ENCODE results near the gene CFI. TPM values are rescaled to one million over a fixed set of nuclear protein-coding genes. Genes with fewer than 3 reads are reported as not detected.

Gene CFI
- total and polyA plus RNA-seq, 2 of the 4 experiments (the other 2 are of a cell fraction): 0.12 to 0.18 TPM

- Histone ChIP-seq H3K27me3 (ENCODE audit: control insufficient read depth, insufficient read depth, low read length) (peaks cover 1% of the 10 kb centered on the region; the same call in 1 of the 2 replicates), H3K79me1 (ENCODE audit: low read depth in 1 of 2, low read length in 2 of 2) (no peaks in the 10 kb centered on the region), H4K20me1 (ENCODE audit: insufficient read depth, low read length) (no peaks in the 10 kb centered on the region), H3K9me1 (ENCODE audit: insufficient read depth, low read length) (no peaks in the 10 kb centered on the region), H3K9me3 (ENCODE audit: control insufficient read depth, insufficient read depth, low read length) (no peaks in the 10 kb centered on the region), H2BK15ac (ENCODE audit: low read depth, low read length) (no peak overlapping the region), H3K9ac (ENCODE audit: low read depth, low read length) (no peak overlapping the region), H3K14ac (replicated peaks; ENCODE audit: low read depth, low read length) (no peak overlapping the region), H3K27ac (ENCODE audit: insufficient read depth, low read length) (no peak overlapping the region), H3K56ac (ENCODE audit: extremely low read depth, insufficient read depth, low read length) (no peak overlapping the region), H3K4me2 (ENCODE audit: low read depth, low read length) (no peak overlapping the region), H3K4ac (ENCODE audit: low read depth, low read length) (no peak overlapping the region), H2BK120ac (ENCODE audit: low read depth, low read length) (no peak overlapping the region), H2AFZ (replicated peaks; ENCODE audit: low read length, poor library complexity) (no peak overlapping the region), H3K4me3 (ENCODE audit: insufficient read depth, low read depth, low read length) (no peak overlapping the region), H2BK5ac (ENCODE audit: low read depth, low read length, poor library complexity, severe bottlenecking) (no peak overlapping the region), H2AK9ac (replicated peaks; ENCODE audit: low read depth, low read length, poor library complexity) (no peak overlapping the region), H4K91ac (ENCODE audit: insufficient read depth, low read depth, low read length) (no peak overlapping the region), H3K23ac (ENCODE audit: low read depth, low read length) (no peak overlapping the region), H3K36me3 (ENCODE audit: control insufficient read depth, insufficient read depth, low read length) (no peaks in the 10 kb centered on the region), H3K18ac (ENCODE audit: low read depth, low read length) (no peak overlapping the region), H4K5ac (ENCODE audit: low read depth, low read length) (no peak overlapping the region), H2AK5ac (ENCODE audit: low read depth, low read length) (no peak overlapping the region), H3K4me1 (ENCODE audit: control insufficient read depth, insufficient read depth, low read length) (no peaks in the 10 kb centered on the region), H4K8ac (ENCODE audit: low read depth in 2 of 2, low read length in 2 of 2) (no peak overlapping the region), H2BK20ac (ENCODE audit: low read depth, low read length) (no peak overlapping the region)
- no peak for TF ChIP-seq SMC3 (IDR thresholded peaks at IDR 0.05; ENCODE audit: low read depth, low read length)
- TF ChIP-seq CEBPB (IDR thresholded peaks at IDR 0.05; ENCODE audit: low read depth, low read length): no peak
- TF ChIP-seq, protein P1, sequence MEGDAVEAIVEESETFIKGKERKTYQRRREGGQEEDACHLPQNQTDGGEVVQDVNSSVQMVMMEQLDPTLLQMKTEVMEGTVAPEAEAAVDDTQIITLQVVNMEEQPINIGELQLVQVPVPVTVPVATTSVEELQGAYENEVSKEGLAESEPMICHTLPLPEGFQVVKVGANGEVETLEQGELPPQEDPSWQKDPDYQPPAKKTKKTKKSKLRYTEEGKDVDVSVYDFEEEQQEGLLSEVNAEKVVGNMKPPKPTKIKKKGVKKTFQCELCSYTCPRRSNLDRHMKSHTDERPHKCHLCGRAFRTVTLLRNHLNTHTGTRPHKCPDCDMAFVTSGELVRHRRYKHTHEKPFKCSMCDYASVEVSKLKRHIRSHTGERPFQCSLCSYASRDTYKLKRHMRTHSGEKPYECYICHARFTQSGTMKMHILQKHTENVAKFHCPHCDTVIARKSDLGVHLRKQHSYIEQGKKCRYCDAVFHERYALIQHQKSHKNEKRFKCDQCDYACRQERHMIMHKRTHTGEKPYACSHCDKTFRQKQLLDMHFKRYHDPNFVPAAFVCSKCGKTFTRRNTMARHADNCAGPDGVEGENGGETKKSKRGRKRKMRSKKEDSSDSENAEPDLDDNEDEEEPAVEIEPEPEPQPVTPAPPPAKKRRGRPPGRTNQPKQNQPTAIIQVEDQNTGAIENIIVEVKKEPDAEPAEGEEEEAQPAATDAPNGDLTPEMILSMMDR (conservative IDR thresholded peaks at IDR 0.05; ENCODE audit: low read depth, low read length): no peak
- no peak for TF ChIP-seq USF2 (IDR thresholded peaks at IDR 0.05; ENCODE audit: low read depth, low read length)
- no peak for TF ChIP-seq RCOR1 (IDR thresholded peaks at IDR 0.05; ENCODE audit: insufficient replicate concordance, low read length)
- no peak for TF ChIP-seq FOS (IDR thresholded peaks at IDR 0.05; ENCODE audit: low read depth, low read length)
- TF ChIP-seq RAD21 (IDR thresholded peaks at IDR 0.05; ENCODE audit: low read length): no peak
- no peak for TF ChIP-seq ELK1 (IDR thresholded peaks at IDR 0.05; ENCODE audit: borderline replicate concordance, low read depth, low read length)
- no peak for TF ChIP-seq RFX5 (IDR thresholded peaks at IDR 0.05; ENCODE audit: low read depth, low read length)
- TF ChIP-seq MAFK (IDR thresholded peaks at IDR 0.05; ENCODE audit: low read depth, low read length): no peak
- TF ChIP-seq CHD1 (IDR thresholded peaks at IDR 0.05; ENCODE audit: low read depth, low read length): no peak
- TF ChIP-seq BHLHE40 (IDR thresholded peaks at IDR 0.05; ENCODE audit: low read depth, low read length): no peak
- TF ChIP-seq MAZ (IDR thresholded peaks at IDR 0.05; ENCODE audit: borderline replicate concordance, low read depth, low read length): no peak
- TF ChIP-seq MXI1 (IDR thresholded peaks at IDR 0.05; ENCODE audit: borderline replicate concordance, low read depth, low read length): no peak
- no peak for TF ChIP-seq NFE2L2 (IDR thresholded peaks at IDR 0.05; ENCODE audit: low read depth, low read length)
- no peak for TF ChIP-seq POLR2A (IDR thresholded peaks at IDR 0.05; ENCODE audit: low read depth, low read length)
- no TSS peak for BruUV-seq (replicated peaks)
- ChIA-PET CTCF (interaction anchor here (0.9 kb wide), 1 partner anchor 9 kb away, joined by 3 read pairs; no protein-coding TSS in a partner anchor), POLR2A (ENCODE audit: unreplicated experiment) (no interaction called here)
- intact Hi-C loops (cut with micrococcal nuclease): no loop called here
- no CpG with 5 or more reads among the region's 6 CpGs for WGBS, 2 experiments (ENCODE audit: extremely low coverage in 2 of 2, insufficient read length in 1 of 2)
- dilution Hi-C loops (cut with HindIII; ENCODE audit: low sequenced_read_pairs, unreplicated experiment): no loop called here
- DNase-seq (no peak), ATAC-seq (ENCODE audit: low read depth) (no peak)
- in situ Hi-C loops (cut with MboI; ENCODE audit: low sequenced_read_pairs): no loop called here
Observed at GRCh38 chr4:109795059-109795458, 6.7 kb downstream of the CFI start.
